ENCODE measurements around the gene KCNA10. TPM values are rescaled to one million over a fixed set of nuclear protein-coding genes. Genes with fewer than 3 reads are reported as not detected.

The KCNA10 gene
- total RNA-seq, 1 experiment from 2014 or later, result not detected

GRCh38 chr1:110538921-110539320 is 19.9 kb upstream of the KCNA10 start:
- Histone ChIP-seq H3K14ac (ENCODE audit: insufficient read depth, low read length) (no peak overlapping the region), H4K20me1 (ENCODE audit: control insufficient read depth, insufficient read depth, insufficient read length) (no peaks in the 10 kb centered on the region), H3K79me2 (ENCODE audit: insufficient read depth, low read length) (no peaks in the 10 kb centered on the region), H3K9me3 (ENCODE audit: control insufficient read depth, low read depth, low read length) (no peaks in the 10 kb centered on the region), H4K91ac (ENCODE audit: insufficient read length, low read depth, low read length) (no peak overlapping the region), H2BK12ac (ENCODE audit: insufficient read length, low read depth, low read length) (no peak overlapping the region), H3K23ac (ENCODE audit: insufficient read length, low read depth, low read length) (no peak overlapping the region), H3K23me2 (ENCODE audit: insufficient read length, low read depth, low read length, poor library complexity, severe bottlenecking) (no peaks in the 10 kb centered on the region), H3K27ac (ENCODE audit: insufficient read length, low read depth, low read length) (no peak overlapping the region), H2BK120ac (ENCODE audit: low read depth, low read length, poor library complexity, severe bottlenecking) (no peak overlapping the region), H2AK5ac (ENCODE audit: insufficient read length, low read length) (no peak overlapping the region), H3K4me2 (ENCODE audit: insufficient read depth, insufficient read length, low read length) (no peak overlapping the region), H3K56ac (ENCODE audit: insufficient read length, low read depth, low read length) (no peak overlapping the region), H3K18ac (ENCODE audit: insufficient read length, low read depth, low read length) (no peak overlapping the region), H4K5ac (ENCODE audit: insufficient read length, low read depth, low read length) (no peak overlapping the region), H4K8ac (replicated peaks; ENCODE audit: insufficient read length, low read depth, low read length) (no peak overlapping the region), H3K9ac (ENCODE audit: extremely low read depth, insufficient read length, low read length) (no peak overlapping the region), H3K4ac (ENCODE audit: low read depth, low read length) (no peak overlapping the region), H3K4me1 (ENCODE audit: insufficient read depth, low read length) (no peaks in the 10 kb centered on the region), H3K79me1 (ENCODE audit: insufficient read depth, low read depth, low read length, poor library complexity, severe bottlenecking) (no peaks in the 10 kb centered on the region), H3K27me3 (ENCODE audit: insufficient read depth, low read length) (0 out of 2 replicates have a peak, but pooled peaks cover 2% of the 10 kb centered on the region), H2AFZ (ENCODE audit: low read length) (no peak overlapping the region), H2BK15ac (ENCODE audit: low read depth, low read length) (no peak overlapping the region), H2BK5ac (ENCODE audit: insufficient read length, low read length) (no peak overlapping the region), H2BK20ac (ENCODE audit: low read depth, low read length, poor library complexity, severe bottlenecking) (no peak overlapping the region), H3T11ph (ENCODE audit: low read length) (no peak overlapping the region)
- Mint-ChIP-seq H3K27me3 (ENCODE audit: low read depth) (peaks cover 47% of the 10 kb centered on the region), H3K36me3 (ENCODE audit: insufficient read depth in 1 of 3, low read depth in 3 of 3) (no peaks in the 10 kb centered on the region; a peak in 1 of 7 replicates), H3K27ac (no peak overlapping the region), H3K9me3 (0 out of 5 replicates have a peak, but pooled peaks cover 0 to 2% of the 10 kb centered on the region in 2 experiments), H3K4me1 (no peaks in the 10 kb centered on the region), H3K4me3 (no peak overlapping the region)
- no peak for DNase-seq
- TF ChIP-seq CTCF (conservative IDR thresholded peaks at IDR 0.05), result no peak
- WGBS (ENCODE audit: extremely low coverage, insufficient read length, low lambda C conversion rate), result no CpG with 5 or more reads among the region's 8 CpGs

Measured in H9 (cell line).